Aorta (tissue), 5 donors: Measurements from ENCODE around the gene GDPD5. TPM values are rescaled to one million over a fixed set of nuclear protein-coding genes. Genes with fewer than 3 reads are reported as not detected.
A peak's percentile ranks its signal among the peaks of the same experiment; 100 is the strongest.

Experiments
- ATAC-seq: fragments of 200-7000 bp; cut with Tn5 transposase; one replicate; pipeline ENCODE4 v1.9.1; 2022; ENCODE audit warnings: moderate library complexity; ENCODE audit not compliant: low FRiP score
- DNase-seq, 2 donors: peaks; one replicate each; pipeline ENCODE4 v3.0.0-alpha.2; 2020
- H3K27ac ChIP-seq, 2 donors: one replicate each; pipeline ENCODE4 v1.5.1; 2013; ENCODE audit warnings: low read length in 2 of 2, mild to moderate bottlenecking in 2 of 2, moderate library complexity in 2 of 2, control low read depth in 1 of 2, inconsistent platforms in 1 of 2, low read depth in 1 of 2
- H3K27me3 ChIP-seq, 2 donors: one replicate each; pipeline ENCODE4 v1.6.1; 2013; ENCODE audit warnings: control low read depth in 1 of 2, low read length in 1 of 2, mild to moderate bottlenecking in 1 of 2, moderate library complexity in 1 of 2; ENCODE audit not compliant: insufficient read depth in 2 of 2, control insufficient read depth in 1 of 2
- H3K36me3 ChIP-seq, 2 donors: one replicate each; pipeline ENCODE4 v1.6.1; 2013; ENCODE audit warnings: control low read depth in 1 of 2, low read length in 1 of 2, mild to moderate bottlenecking in 1 of 2; ENCODE audit not compliant: insufficient read depth in 2 of 2, control insufficient read depth in 1 of 2
- H3K4me1 ChIP-seq, 2 donors: one replicate each; pipeline ENCODE4 v1.6.1; 2013; ENCODE audit warnings: low read length in 2 of 2, control low read depth in 1 of 2, mild to moderate bottlenecking in 1 of 2, moderate library complexity in 1 of 2; ENCODE audit not compliant: insufficient read depth in 2 of 2, control insufficient read depth in 1 of 2
- H3K4me3 ChIP-seq, 2 donors: one replicate each; pipeline ENCODE4 v1.5.1; 2013; ENCODE audit warnings: low read length in 2 of 2, control low read depth in 1 of 2, mild to moderate bottlenecking in 1 of 2
- H3K9me3 ChIP-seq: one replicate; pipeline ENCODE4 v1.6.1; 2013; ENCODE audit warnings: mild to moderate bottlenecking, low read length; ENCODE audit not compliant: control insufficient read depth
- WGBS, 2 donors: extraction: QIAGEN DNeasy Blood & Tissue Kit; methylation state at CpG; one replicate each; pipeline ENCODE4 v1.1.7; 2013; 5-methylcytosine and 5-hydroxymethylcytosine counted together
- intact Hi-C, 2 donors: fragments of 100-400 bp; cut with DNase I; formaldehyde crosslinking; loops; one replicate each; pipeline versions ENCODE4 v1.14.2 to v1.15.0; 2022
- polyA plus RNA-seq, 2 donors: library from polyadenylated mRNA; stranded (reverse); fragments of 200-250 nt; gene quantifications; one replicate each; pipeline ENCODE4 v1.2.3, GENCODE V29; 2013
- total RNA-seq, 2 donors: library from RNA; stranded (reverse); fragmentation: NEBNext Ultra II Directional; extraction: Animal tissue kit (Norgen Biotek cat#: 25700); gene quantifications; one replicate each; pipeline ENCODE4 v1.2.1, GENCODE V29; 2021
- donor health status: healthy with polysubstance abuse.
- donor health status: Bipolar disorder and iron deficiency.
- donor health status: DM: no; HTN: no; CAD: no.
- donor health status: DM: no; HTN: no; CAD: no.
- donor health status: DM: yes; HTN: yes; CAD: no.

The GDPD5 gene
- total and polyA plus RNA-seq, 4 donors, result 3.5 to 53.0 (median 34.2) TPM

DNA sequence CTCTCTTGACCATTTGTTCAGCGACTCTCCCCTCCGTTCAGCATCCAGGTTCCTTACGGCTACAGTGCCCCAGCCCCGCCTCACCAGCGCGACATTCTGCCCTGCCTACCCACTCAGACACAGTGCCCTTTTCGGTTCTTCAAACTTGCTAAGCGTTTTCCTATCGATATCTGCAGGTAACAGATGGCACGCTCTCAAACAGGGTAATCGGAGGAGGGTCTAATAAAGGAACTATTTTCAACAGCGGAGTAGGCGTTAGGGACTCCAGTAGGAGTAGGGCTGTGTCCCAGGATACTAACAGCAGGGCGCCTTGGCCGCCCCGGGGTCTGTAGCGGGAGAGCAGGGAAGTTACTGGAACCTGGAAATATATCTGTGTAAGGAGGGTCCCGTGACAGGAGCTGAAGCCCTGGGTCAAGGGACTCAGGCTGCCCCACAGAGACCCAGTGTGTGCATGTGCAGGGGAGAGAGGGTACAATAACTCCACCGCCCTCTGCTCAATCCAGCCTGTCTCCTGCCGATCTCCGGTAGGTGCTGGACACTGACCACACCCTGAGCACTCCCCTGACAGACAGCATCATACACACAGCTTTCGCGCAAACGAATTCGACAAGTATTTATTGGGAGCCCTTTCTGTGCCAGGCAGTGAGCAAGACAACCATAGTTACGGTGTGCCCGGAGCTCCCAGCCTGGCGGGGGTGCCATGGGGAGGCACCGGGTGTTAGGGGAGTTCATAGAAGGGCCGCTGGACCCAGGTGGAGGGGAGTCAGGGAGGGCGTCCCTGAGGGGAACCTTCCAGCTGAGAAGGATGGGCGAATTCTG, 94.8 kb downstream of the GDPD5 start:
- no peaks in the 10 kb centered on the region for H3K36me3 ChIP-seq
- WGBS, 2 donors, result 30 to 35% methylated on average over 32 of the region's 32 CpGs
- H3K27me3 ChIP-seq, result no peaks in the 10 kb centered on the region
- no peak overlapping the region for H3K4me3 ChIP-seq
- H3K9me3 ChIP-seq, result no peaks in the 10 kb centered on the region
- no peak for ATAC-seq
- intact Hi-C loops, result no loop called here
- peak; percentile 43 to 61 for DNase-seq
- no peak overlapping the region for H3K27ac ChIP-seq
- no peaks in the 10 kb centered on the region for H3K4me1 ChIP-seq

DNA sequence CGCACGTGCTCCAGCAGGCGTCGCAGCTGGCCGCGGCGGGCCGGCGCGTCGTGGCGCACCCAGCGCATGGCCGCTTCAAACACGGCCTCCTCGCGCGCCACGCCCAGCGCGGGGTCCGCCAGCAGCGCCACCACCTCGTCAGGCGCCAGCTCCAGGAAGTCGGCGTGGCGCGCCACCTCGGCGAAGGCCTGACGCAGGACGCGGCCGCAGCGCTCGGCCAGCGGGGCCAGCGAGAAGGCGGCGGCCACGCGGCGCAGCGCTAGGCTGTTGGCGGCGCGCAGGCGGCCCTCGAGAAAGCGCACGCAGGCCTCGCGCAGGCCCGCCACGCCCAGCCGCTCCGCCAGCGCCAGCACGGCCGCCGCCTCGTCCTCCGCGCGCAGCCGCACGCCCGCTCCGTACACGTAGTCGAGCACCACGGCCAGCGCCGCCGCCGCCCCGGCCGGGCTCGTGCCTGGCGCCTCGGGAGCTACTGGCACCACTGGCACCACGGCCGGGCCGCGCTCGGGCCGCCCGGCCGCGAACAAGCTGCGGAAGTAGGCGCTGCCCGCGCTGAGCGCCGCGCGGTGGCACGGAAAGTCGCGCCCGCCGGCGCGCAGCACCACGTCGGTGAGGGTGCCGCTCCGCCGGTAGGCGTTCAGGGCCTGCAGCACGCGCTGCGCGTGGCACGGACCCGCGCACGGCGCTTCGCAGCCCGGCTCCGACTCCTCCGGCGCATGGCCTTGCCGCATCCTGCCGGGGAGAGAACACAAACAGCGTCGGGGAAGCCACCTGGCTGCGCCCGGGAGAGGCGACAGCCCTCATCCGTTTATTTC, 95.6 kb downstream of the GDPD5 start:
- Histone ChIP-seq H3K36me3 (no peaks in the 10 kb centered on the region), H3K4me1 (no peaks in the 10 kb centered on the region), H3K9me3 (no peaks in the 10 kb centered on the region), H3K4me3 (no peak overlapping the region), H3K27ac (no peak overlapping the region), H3K27me3 (no peaks in the 10 kb centered on the region)
- 1% methylated on average over 58 to 134 of the region's 134 CpGs for WGBS, 2 donors
- intact Hi-C loops, result no loop called here
- ATAC-seq (peak; percentile 13), DNase-seq (peak; percentile 86 to 91)

DNA sequence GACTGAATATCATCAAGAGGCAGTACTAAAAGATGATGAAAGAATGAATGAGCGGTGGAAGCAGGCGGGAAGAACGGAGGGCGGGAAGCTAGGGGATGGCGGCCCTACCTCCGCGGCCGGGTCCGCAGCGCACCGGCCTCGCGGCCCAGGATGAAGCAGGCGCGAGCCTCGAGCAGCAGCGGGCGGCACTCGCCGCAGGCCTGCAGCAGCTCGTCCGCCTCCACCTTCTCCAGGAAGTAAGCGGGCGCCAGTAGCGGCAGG, 96.2 kb downstream of the GDPD5 start:
- WGBS, 2 donors, result 23 to 24% methylated on average over 15 to 25 of the region's 25 CpGs
- Histone ChIP-seq H3K27me3 (no peaks in the 10 kb centered on the region), H3K4me3 (no peak overlapping the region), H3K36me3 (no peaks in the 10 kb centered on the region), H3K9me3 (no peaks in the 10 kb centered on the region), H3K4me1 (no peaks in the 10 kb centered on the region), H3K27ac (no peak overlapping the region)
- no peak for ATAC-seq
- no peak for DNase-seq
- intact Hi-C loops, result no loop called here

DNA sequence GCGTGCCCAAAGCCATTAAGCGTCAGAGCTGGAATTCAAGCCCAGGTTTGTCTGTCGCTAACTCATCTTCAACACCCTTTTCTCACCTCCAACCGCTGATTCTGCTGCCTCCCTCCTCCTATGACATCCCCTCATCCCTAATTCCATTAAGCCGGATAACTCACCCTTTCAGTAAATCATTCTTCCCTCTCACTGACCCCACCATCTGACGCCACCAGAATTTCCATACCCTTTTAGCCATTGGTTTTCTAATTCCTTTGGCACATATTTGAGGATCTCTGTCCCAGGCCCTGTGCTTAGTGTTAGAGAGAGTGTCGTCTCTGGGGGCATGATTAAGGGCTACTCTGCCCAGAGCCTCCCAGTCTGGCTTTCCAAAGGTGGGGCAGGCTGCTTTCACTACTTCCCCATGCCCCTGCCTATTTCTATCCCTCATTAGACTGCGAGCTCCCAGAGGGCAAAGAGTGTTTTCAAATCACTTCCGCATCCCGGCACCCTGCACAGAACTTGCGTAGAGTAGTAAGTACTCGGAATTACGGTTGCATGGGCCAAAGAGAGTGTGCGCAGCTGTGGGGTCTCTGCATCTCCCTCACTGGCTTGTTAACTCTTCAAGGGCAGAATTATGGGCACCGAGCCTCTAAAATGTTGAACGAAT, 96.6 kb downstream of the GDPD5 start:
- 79 to 84% methylated on average over 16 of the region's 16 CpGs for WGBS, 2 donors
- ATAC-seq, result no peak
- no peaks in the 10 kb centered on the region for H3K27me3 ChIP-seq
- H3K9me3 ChIP-seq, result no peaks in the 10 kb centered on the region
- intact Hi-C loops, result no loop called here
- H3K36me3 ChIP-seq, result no peaks in the 10 kb centered on the region
- DNase-seq, result peak; percentile 34 to 36
- no peaks in the 10 kb centered on the region for H3K4me1 ChIP-seq
- peak overlapping the region in 1 of 2 donors; percentile 71 for H3K27ac ChIP-seq
- H3K4me3 ChIP-seq, result no peak overlapping the region

DNA sequence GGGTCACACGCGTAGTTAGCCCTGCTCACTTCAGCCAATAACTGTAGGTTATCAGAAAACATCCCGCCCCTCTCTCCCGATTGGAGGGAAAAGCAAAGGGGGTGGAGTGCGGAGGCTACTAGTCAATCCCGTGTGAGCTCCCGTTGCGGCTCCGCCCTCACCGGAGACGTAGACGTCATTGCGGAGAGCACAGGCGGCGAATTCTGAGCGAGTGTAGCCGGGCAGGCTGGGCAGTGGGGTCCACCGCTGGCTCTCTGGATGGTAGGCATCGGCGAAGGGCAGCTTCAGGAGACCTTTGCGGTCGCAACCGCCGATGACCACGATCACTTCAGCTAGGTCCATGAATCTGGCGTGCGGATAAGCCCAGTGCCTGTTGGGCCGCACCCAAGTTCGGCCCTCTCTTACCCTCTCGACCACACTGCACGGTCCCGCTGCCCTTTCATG, 97.4 kb downstream of the GDPD5 start:
- WGBS, 2 donors, result 31 to 47% methylated on average over 32 of the region's 32 CpGs
- Histone ChIP-seq H3K4me3 (no peak overlapping the region), H3K9me3 (no peaks in the 10 kb centered on the region), H3K27ac (peak overlapping the region in 1 of 2 donors; percentile 71), H3K4me1 (no peaks in the 10 kb centered on the region), H3K36me3 (no peaks in the 10 kb centered on the region), H3K27me3 (no peaks in the 10 kb centered on the region)
- intact Hi-C loops, result no loop called here
- DNase-seq (peak; percentile 95), ATAC-seq (peak; percentile 90)

DNA sequence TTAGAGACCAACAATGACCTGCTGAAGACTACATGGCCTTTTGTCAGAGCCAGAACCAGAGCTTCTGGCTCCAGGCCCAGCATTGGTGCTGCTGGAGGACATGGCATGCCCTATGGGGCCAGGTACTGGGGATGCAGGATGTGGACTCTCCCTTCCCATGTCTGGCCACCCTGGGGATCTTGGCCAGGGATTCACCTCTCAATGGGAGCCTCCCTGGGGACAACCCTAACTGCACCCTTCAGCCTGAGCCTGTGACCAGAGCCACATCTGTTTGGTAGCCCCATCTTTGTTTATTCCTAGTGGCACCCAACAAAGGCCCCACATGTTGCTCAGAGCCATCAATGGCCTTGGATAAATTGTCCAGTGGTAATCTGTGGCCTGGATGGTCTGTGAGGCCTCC, 98.6 kb downstream of the GDPD5 start:
- intact Hi-C loops, result no loop called here
- Histone ChIP-seq H3K36me3 (no peaks in the 10 kb centered on the region), H3K27ac (no peak overlapping the region), H3K9me3 (no peaks in the 10 kb centered on the region), H3K4me1 (no peaks in the 10 kb centered on the region), H3K27me3 (no peaks in the 10 kb centered on the region), H3K4me3 (no peak overlapping the region)
- peak in 1 of 2 donors; percentile 43 for DNase-seq
- ATAC-seq, result no peak

DNA sequence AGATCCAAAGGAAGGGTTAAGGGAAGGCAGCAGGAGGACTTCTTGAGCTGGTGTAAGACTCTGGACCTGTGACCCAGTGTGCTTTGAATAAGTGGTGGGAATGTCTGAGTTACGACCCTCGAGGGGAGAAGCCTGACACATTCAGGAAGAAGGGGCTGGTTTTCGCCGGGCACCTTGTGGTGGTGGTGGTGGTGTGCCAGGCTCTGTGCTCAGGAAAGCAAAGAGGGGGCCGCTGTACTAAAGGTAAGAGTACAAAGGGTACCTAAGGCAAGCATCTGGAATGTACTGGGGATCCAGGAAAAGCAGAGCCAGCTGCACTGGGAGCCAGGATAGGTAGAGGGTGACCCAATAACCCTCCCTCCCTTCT, 99.0 kb downstream of the GDPD5 start:
- ATAC-seq (no peak), DNase-seq (peak in 1 of 2 donors; percentile 43)
- H3K4me1 ChIP-seq, result no peaks in the 10 kb centered on the region
- H3K36me3 ChIP-seq, result no peaks in the 10 kb centered on the region
- 88 to 91% methylated on average over 5 of the region's 5 CpGs for WGBS, 2 donors
- H3K27me3 ChIP-seq, result no peaks in the 10 kb centered on the region
- H3K4me3 ChIP-seq, result no peak overlapping the region
- H3K9me3 ChIP-seq, result no peaks in the 10 kb centered on the region
- intact Hi-C loops, result no loop called here
- H3K27ac ChIP-seq, result no peak overlapping the region

DNA sequence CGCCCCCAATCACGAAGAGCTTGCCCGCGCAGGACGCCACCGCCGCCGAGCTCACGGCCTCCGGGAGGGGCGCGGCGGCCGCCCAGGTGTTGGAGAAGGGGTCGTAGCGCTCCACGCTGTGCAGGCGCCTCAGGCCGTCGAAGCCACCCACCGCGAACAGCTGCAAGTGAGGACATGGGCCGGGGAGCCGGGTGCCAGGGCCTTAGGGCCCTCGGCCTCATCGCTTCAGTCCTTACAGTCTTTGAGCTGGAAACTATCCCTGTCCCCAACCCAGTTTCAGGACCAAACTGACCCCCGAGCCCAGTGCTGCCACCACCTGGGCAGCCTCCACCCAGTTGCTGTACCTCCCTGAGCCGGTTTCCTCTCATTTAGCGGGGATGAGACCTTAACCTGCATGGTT, 100.3 kb downstream of the GDPD5 start:
- no peaks in the 10 kb centered on the region for H3K9me3 ChIP-seq
- intact Hi-C loops, result no loop called here
- H3K36me3 ChIP-seq, result no peaks in the 10 kb centered on the region
- DNase-seq (peak; percentile 42 to 73), ATAC-seq (no peak)
- no peak overlapping the region for H3K27ac ChIP-seq
- no peak overlapping the region for H3K4me3 ChIP-seq
- no peaks in the 10 kb centered on the region for H3K4me1 ChIP-seq
- WGBS, 2 donors, result 76 to 80% methylated on average over 27 to 29 of the region's 29 CpGs
- H3K27me3 ChIP-seq, result no peaks in the 10 kb centered on the region
